ENCODE results near the gene EPS8L1. TPM values are rescaled to one million over a fixed set of nuclear protein-coding genes. Genes with fewer than 3 reads are reported as not detected.

Gene EPS8L1
- total RNA-seq, 2 experiments from 2014 or later = 2.0 to 2.2 TPM

DNA sequence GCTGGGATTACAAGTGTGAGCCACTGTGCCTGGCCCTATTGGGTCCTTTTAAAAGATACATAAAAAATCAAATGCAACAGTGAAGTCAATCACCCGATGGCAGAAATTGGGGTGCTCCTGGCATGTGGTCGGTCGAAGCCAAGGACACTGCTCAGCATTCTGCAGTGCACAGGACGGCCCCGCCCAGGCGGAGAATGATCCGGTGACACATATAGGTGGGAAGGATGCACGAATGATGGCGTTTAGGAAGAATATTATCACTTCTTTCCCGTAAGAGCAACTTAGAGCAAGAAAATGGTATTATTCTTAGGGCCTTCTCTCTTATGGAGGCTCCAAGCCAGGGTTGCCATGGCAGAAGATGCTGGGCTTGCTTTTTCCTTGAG is 34.4 kb upstream of the EPS8L1 start:
- Histone ChIP-seq H3K9me3 (ENCODE audit: control insufficient read depth in 1 of 2, insufficient read depth in 1 of 2, low read length in 2 of 2) (no peaks in the 10 kb centered on the region), H3K4me1 (ENCODE audit: insufficient read depth, low read length) (peaks cover 19% of the 10 kb centered on the region), H3K27ac (ENCODE audit: low read depth in 1 of 2, low read length in 2 of 2) (no peak overlapping the region), H3K36me3 (ENCODE audit: insufficient read depth, low read length) (peaks cover 6% of the 10 kb centered on the region), H3K4me3 (ENCODE audit: low read length) (no peak overlapping the region), H3K27me3 (ENCODE audit: control insufficient read depth in 1 of 2, insufficient read depth in 2 of 2, low read length in 2 of 2) (no peaks in the 10 kb centered on the region)
- DNase-seq (no peak), ATAC-seq (ENCODE audit: poor library complexity) (no peak)
- CTCF ChIA-PET = no interaction called here
- TF ChIP-seq, protein P1, sequence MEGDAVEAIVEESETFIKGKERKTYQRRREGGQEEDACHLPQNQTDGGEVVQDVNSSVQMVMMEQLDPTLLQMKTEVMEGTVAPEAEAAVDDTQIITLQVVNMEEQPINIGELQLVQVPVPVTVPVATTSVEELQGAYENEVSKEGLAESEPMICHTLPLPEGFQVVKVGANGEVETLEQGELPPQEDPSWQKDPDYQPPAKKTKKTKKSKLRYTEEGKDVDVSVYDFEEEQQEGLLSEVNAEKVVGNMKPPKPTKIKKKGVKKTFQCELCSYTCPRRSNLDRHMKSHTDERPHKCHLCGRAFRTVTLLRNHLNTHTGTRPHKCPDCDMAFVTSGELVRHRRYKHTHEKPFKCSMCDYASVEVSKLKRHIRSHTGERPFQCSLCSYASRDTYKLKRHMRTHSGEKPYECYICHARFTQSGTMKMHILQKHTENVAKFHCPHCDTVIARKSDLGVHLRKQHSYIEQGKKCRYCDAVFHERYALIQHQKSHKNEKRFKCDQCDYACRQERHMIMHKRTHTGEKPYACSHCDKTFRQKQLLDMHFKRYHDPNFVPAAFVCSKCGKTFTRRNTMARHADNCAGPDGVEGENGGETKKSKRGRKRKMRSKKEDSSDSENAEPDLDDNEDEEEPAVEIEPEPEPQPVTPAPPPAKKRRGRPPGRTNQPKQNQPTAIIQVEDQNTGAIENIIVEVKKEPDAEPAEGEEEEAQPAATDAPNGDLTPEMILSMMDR (IDR thresholded peaks at IDR 0.05) = no peak
- H3K27me3 Mint-ChIP-seq = no peaks in the 10 kb centered on the region
- peak overlapping the region; percentile 79 for H3K4me3 Mint-ChIP-seq
- POLR2A ChIA-PET = no interaction called here
- intact Hi-C loops (cut with DNase I, micrococcal nuclease) = no loop called here
- peaks cover 2% of the 10 kb centered on the region for H3K9me3 Mint-ChIP-seq
- H3K4me1 Mint-ChIP-seq (ENCODE audit: low read depth) = peaks cover 24% of the 10 kb centered on the region
- H3K27ac Mint-ChIP-seq = no peak overlapping the region
- H3K36me3 Mint-ChIP-seq (ENCODE audit: low read depth) = peaks cover 34% of the 10 kb centered on the region

DNA sequence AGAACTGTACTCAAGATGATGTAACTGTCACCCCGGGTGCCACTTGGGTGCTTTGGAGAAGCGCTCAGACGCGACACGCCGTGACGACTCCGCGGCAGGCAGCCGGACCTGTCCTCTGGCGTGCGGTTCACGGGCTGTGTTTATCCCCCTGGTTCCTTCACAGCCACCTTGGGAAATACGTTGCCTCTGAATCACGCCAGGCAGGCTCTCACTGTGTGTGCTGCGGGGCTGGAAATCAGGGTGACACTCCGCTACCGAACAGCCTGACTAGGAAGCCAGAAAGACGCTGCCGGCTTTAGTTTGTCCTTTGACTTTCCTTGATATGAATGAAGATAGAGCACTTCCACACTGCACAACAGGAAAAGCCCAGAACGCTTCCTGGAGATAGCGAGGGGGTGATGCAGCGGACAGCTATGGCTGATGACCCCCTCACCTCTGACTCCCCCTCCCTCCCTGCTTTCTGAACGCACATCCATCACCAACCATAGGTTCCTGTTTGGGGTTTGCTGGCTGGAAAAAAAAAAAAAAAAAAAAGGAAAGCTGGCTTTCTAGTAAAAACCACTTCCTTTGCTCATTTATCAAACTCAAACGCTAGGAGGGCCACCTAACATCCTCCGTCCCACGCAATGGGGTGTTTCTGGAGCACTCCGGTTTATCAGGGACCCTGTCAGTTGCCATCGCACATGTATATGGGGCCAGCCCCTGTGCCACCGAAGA is 33.9 kb upstream of the EPS8L1 start:
- Histone ChIP-seq H3K4me1 (ENCODE audit: insufficient read depth, low read length) (peaks cover 19% of the 10 kb centered on the region), H3K36me3 (ENCODE audit: insufficient read depth, low read length) (peaks cover 12% of the 10 kb centered on the region), H3K27ac (ENCODE audit: low read depth in 1 of 2, low read length in 2 of 2) (no peak overlapping the region), H3K4me3 (ENCODE audit: low read length) (peak overlapping the region; percentile 12), H3K9me3 (ENCODE audit: control insufficient read depth in 1 of 2, insufficient read depth in 1 of 2, low read length in 2 of 2) (no peaks in the 10 kb centered on the region), H3K27me3 (ENCODE audit: control insufficient read depth in 1 of 2, insufficient read depth in 2 of 2, low read length in 2 of 2) (no peaks in the 10 kb centered on the region)
- intact Hi-C loops (cut with DNase I, micrococcal nuclease) = no loop called here
- Mint-ChIP-seq H3K4me3 (peak overlapping the region; percentile 79), H3K27me3 (no peaks in the 10 kb centered on the region), H3K9me3 (peaks cover 2% of the 10 kb centered on the region), H3K27ac (peak overlapping the region; percentile 4), H3K4me1 (ENCODE audit: low read depth) (peaks cover 24% of the 10 kb centered on the region), H3K36me3 (ENCODE audit: low read depth) (peaks cover 38% of the 10 kb centered on the region)
- ChIA-PET CTCF (interaction anchor here (0.6 kb wide), 1 partner anchor 504 kb away, joined by 3 read pairs; no protein-coding TSS in a partner anchor), POLR2A (interaction anchor here (0.9 kb wide), 1 partner anchor 21 kb away, joined by 3 read pairs; the partner anchor contains the start of gene RDH13)
- TF ChIP-seq, protein P1 (IDR thresholded peaks at IDR 0.05) = no peak
- peak; percentile 60 for ATAC-seq (ENCODE audit: poor library complexity)
- DNase-seq = peak in 7 of 14 experiments; percentile 9 to 43 (median 25)

DNA sequence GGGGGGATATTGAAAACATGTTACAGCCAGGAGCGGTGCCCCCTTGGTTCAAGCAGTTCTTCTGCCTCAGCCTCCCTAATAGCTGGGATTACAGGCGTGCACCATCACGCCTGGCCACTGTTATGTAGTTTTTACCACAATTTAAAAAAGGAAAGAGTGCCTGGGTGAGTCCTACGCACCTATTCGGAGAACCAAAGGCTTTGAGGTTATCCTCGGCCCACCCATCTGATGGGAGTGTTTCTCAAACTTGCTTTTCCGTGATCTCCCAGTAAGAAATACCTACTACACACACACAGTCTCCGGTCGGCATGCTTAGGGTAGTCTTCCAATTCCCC is 33.4 kb upstream of the EPS8L1 start:
- H3K27me3 Mint-ChIP-seq = no peaks in the 10 kb centered on the region
- peaks cover 24% of the 10 kb centered on the region for H3K4me1 Mint-ChIP-seq (ENCODE audit: low read depth)
- ChIA-PET POLR2A (interaction anchor here (0.9 kb wide), 1 partner anchor 21 kb away, joined by 3 read pairs; the partner anchor contains the start of gene RDH13), CTCF (interaction anchor here (0.6 kb wide), 1 partner anchor 503 kb away, joined by 3 read pairs; no protein-coding TSS in a partner anchor)
- peaks cover 17% of the 10 kb centered on the region for H3K36me3 ChIP-seq (ENCODE audit: insufficient read depth, low read length)
- ATAC-seq (ENCODE audit: poor library complexity) (no peak), DNase-seq (no peak)
- no peaks in the 10 kb centered on the region for H3K27me3 ChIP-seq (ENCODE audit: control insufficient read depth in 1 of 2, insufficient read depth in 2 of 2, low read length in 2 of 2)
- H3K9me3 ChIP-seq (ENCODE audit: control insufficient read depth in 1 of 2, insufficient read depth in 1 of 2, low read length in 2 of 2) = no peaks in the 10 kb centered on the region
- intact Hi-C loops (cut with DNase I, micrococcal nuclease) = no loop called here
- peak overlapping the region; percentile 79 for H3K4me3 Mint-ChIP-seq
- peaks cover 41% of the 10 kb centered on the region for H3K36me3 Mint-ChIP-seq (ENCODE audit: low read depth)
- H3K4me3 ChIP-seq (ENCODE audit: low read length) = no peak overlapping the region
- peaks cover 2% of the 10 kb centered on the region for H3K9me3 Mint-ChIP-seq
- TF ChIP-seq, protein P1 (IDR thresholded peaks at IDR 0.05) = no peak
- H3K4me1 ChIP-seq (ENCODE audit: insufficient read depth, low read length) = peaks cover 19% of the 10 kb centered on the region
- peak overlapping the region; percentile 4 for H3K27ac Mint-ChIP-seq
- no peak overlapping the region for H3K27ac ChIP-seq (ENCODE audit: low read depth in 1 of 2, low read length in 2 of 2)

Data from CD4-positive, alpha-beta T cell (primary cell).